ACHN (cell line): ENCODE results near the gene ARHGEF2.

Experiments used
- DNase-seq: peaks from one replicate; pipeline ENCODE4 v3.0.0-alpha.2; 2015
- in situ Hi-C: cut with HindIII; loops from 2 replicates; pipeline ENCODE4 v1.10.0; 2017; ENCODE audit warnings: low sequenced_read_pairs, low pct_ligation_motif_present, low pct_unique_long_range_greater_than_20kb

The ARHGEF2 gene

GRCh38 chr1:155978325-155978972 is at the start of gene ARHGEF2:
TSS of gene ARHGEF2 (minus strand) at chr1:155978547. CDS start at chr1:155978427, 120 bp downstream.
- in situ Hi-C loops, result no loop called here
- peak; percentile 82 for DNase-seq

- in situ Hi-C loops, result no loop called here
- DNase-seq, result no peak
These were observed 48.2 kb upstream of the ARHGEF2 start for GRCh38 chr1:156026588-156026987.

DNA sequence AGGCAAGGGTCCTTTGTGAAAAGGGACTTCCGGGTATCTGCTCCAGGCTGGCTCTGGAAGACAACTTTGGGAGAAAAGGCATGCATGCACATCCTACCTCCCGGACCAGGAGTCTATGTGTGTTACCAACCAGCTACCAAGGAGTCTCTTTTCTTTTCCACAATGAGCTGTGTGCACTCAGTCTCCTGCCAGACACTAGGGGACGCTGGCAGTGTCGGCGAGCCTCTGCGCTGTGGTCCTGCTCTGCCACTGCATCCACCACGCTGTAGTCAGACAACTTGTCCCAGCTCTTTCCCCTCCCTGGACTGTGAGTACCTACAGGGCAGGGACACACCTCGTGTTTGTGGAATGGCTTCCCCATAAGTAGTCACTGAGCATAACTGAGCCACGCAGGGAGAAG is 47.5 kb upstream of the ARHGEF2 start:
- in situ Hi-C loops, result no loop called here
- DNase-seq, result peak; percentile 53

GRCh38 chr1:156024801-156025200 is 46.5 kb upstream of the ARHGEF2 start:
- in situ Hi-C loops, result no loop called here

GRCh38 chr1:156021954-156022353 is 43.6 kb upstream of the ARHGEF2 start:
- in situ Hi-C loops, result no loop called here
- DNase-seq, result no peak

More at GRCh38 chr1:156024801-156025200, 46.5 kb upstream of the ARHGEF2 start:
- DNase-seq, result no peak

DNA sequence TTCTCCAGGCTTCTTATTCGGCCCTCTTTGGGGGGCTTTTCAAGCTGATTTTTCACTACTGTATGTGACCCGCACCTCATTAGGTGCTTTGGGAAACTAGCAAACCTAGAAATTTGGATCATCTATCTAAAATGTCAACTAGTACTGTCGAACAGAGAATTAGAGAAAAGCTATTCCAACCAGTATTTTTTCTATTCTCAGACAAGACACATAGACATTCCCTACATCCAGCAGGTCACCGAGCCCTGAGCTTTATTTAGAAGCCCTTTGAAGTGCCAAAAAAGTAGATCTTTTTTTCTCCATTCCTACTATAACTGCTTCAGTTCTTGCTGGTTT is 42.7 kb upstream of the ARHGEF2 start:
- in situ Hi-C loops, result no loop called here
- DNase-seq, result no peak

- in situ Hi-C loops, result no loop called here
- peak; percentile 95 for DNase-seq
These were observed 42.1 kb upstream of the ARHGEF2 start, which contains the start of gene SSR2 for GRCh38 chr1:156020293-156021092. TSS of gene SSR2 (minus strand) at chr1:156020951. CDS start at chr1:156020167, 784 bp downstream.

- no peak for DNase-seq
- in situ Hi-C loops, result no loop called here
These were observed 41.6 kb upstream of the ARHGEF2 start for GRCh38 chr1:156019946-156020292.

DNA sequence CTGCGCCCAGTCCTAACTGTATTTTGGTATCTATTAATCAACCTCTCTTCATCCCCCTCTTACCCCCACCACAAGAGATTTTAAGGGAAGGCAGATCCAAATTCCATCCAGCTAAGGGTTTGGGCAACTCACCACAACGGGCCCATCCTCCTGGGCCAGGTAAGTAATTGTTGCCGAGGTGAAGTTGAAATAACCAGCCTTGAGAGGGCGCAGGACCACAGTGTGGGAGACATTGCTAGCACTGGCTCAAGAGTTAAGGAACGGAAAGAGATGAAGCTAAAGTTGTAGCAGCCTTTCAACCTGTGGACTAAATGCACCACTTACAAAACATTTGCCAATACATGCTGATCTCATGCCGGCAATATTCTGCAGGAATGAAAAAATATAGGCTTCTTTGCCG is 36.5 kb upstream of the ARHGEF2 start:
- in situ Hi-C loops, result no loop called here
- no peak for DNase-seq

GRCh38 chr1:156012051-156012817 is 33.9 kb upstream of the ARHGEF2 start:
- DNase-seq, result no peak
- in situ Hi-C loops, result no loop called here

DNA sequence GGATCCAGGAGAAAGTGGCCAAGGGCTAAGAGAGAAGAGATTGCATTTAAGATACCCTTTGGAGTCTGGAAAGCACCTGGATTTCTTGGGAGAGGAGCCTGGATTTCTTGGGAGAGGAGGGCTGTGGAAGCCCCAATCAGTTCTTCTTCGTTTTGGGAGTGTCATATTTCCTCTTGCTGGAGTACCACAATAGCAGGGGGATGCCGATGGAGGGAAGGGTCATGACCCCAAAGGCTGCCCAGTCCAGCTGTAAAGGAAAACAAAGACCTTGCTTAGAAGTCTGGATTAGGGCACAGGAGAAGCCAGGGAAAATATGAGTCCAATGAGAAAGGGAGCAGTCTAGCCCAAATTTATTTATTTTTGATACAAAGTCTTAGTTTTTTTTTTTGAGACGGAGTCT is 31.1 kb upstream of the ARHGEF2 start:
- in situ Hi-C loops, result no loop called here
- no peak for DNase-seq

- DNase-seq, result no peak
- in situ Hi-C loops, result no loop called here
These were observed 28.5 kb upstream of the ARHGEF2 start for GRCh38 chr1:156006666-156007376.

- no peak for DNase-seq
These were observed 26.7 kb upstream of the ARHGEF2 start for GRCh38 chr1:156004843-156005584.

GRCh38 chr1:156003923-156004188 is 25.5 kb upstream of the ARHGEF2 start:
- in situ Hi-C loops, result no loop called here
- no peak for DNase-seq

More at GRCh38 chr1:156004843-156005584, 26.7 kb upstream of the ARHGEF2 start:
- in situ Hi-C loops, result no loop called here

GRCh38 chr1:156002188-156002911 is 24.0 kb upstream of the ARHGEF2 start:
- in situ Hi-C loops, result no loop called here
- DNase-seq, result no peak

GRCh38 chr1:156001662-156002171 is 23.4 kb upstream of the ARHGEF2 start:
- in situ Hi-C loops, result no loop called here
- no peak for DNase-seq

DNA sequence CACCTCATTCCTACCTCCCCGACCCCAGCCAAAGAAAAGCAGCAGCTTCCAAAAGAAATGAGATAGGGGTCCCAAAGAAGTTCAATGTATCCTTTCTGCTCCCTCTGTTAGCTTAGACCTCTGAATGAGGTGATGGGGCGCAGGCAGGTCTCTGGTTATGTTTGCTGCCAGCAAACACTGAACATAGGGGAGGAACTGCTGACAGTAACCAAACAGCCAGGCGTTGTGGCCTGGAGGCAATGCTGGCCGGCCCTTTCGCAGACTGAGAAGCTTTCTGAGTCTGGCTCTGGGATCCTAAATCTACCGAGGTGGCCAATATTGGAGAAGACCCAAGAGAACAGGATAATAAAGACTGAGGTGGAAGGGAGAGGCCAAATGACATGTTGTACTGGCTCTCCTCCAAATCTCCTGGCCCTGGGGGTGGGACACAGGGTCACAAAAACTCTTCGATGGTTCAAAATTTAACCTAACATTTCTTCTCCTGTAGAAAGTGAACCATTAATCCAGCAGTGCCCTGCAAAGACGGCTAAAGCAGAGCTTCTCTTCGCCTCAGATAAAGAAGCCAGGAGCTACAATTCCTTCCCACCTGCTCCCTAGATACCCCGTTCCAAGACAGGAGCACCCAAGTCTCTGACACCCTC is 22.8 kb upstream of the ARHGEF2 start:
- DNase-seq, result no peak
- in situ Hi-C loops, result no loop called here
